ENCODE results near the gene LINC01488.

GRCh38 chr11:69523453-69523852 lies 42.0 kb downstream of the LINC01488 start:
- TF ChIP-seq CTCF (IDR thresholded peaks at IDR 0.05) (no peak), EP300 (IDR thresholded peaks at IDR 0.05; ENCODE audit: low read depth) (no peak)

Data from transverse colon (tissue), 3 donors.